DND-41 (cell line): ENCODE results near the gene RNF144A.

Experiments used
- EZH2 ChIP-seq: IDR thresholded peaks from 3 replicates; pipeline ENCODE4 v1.6.1; 2012; ENCODE audit warnings: borderline replicate concordance, low read depth, mild to moderate bottlenecking, moderate library complexity, low read length, inconsistent platforms; ENCODE audit not compliant: severe bottlenecking
- TF ChIP-seq, protein P1 (sequence below): IDR thresholded peaks from 2 replicates; pipeline ENCODE4 v1.5.1; 2012; ENCODE audit warnings: borderline replicate concordance, low read length, moderate library complexity, mild to moderate bottlenecking; ENCODE audit not compliant: poor library complexity, severe bottlenecking; ENCODE audit errors: extremely low read depth

DNA sequence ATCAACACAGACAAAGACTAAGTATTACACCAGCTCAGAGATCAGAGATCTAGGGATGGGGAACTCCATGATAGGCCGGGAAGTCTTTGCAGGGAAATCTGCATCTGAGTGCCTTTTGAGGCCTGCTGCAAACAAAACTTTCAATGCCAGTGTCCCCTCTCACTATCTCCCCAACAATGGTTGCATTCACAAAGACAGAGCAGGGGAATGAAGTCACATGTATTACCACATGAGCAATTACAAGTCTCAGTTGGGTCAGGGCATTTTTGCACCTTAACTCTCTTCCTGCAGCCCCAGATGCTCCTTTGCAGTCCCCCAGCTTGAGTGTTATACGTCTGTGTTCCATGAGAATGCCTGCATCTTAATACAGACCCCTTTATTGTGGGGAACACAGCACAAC is 1.8 kb upstream of the RNF144A start:
- TF ChIP-seq, protein P1, sequence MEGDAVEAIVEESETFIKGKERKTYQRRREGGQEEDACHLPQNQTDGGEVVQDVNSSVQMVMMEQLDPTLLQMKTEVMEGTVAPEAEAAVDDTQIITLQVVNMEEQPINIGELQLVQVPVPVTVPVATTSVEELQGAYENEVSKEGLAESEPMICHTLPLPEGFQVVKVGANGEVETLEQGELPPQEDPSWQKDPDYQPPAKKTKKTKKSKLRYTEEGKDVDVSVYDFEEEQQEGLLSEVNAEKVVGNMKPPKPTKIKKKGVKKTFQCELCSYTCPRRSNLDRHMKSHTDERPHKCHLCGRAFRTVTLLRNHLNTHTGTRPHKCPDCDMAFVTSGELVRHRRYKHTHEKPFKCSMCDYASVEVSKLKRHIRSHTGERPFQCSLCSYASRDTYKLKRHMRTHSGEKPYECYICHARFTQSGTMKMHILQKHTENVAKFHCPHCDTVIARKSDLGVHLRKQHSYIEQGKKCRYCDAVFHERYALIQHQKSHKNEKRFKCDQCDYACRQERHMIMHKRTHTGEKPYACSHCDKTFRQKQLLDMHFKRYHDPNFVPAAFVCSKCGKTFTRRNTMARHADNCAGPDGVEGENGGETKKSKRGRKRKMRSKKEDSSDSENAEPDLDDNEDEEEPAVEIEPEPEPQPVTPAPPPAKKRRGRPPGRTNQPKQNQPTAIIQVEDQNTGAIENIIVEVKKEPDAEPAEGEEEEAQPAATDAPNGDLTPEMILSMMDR = no peak
- TF ChIP-seq EZH2 = no peak
